Spleen (tissue), 11 donors: Measurements from ENCODE around the gene CHMP5. TPM values are rescaled to one million over a fixed set of nuclear protein-coding genes. Genes with fewer than 3 reads are reported as not detected.

Experiments
- DNase-seq: peaks from one replicate; pipeline ENCODE4 v3.0.0-alpha.2; 2020
- H3K27ac ChIP-seq, 8 donors: fragments of 200-600 bp; sonication (generic) in 7 of 8; 1 replicate in 4 of 8; 2 replicates in 4 of 8; pipeline versions ENCODE4 v1.5.0 to v1.8.0; 2016 to 2021; ENCODE audit warnings: inconsistent platforms in 4 of 8, mild to moderate bottlenecking in 4 of 8, moderate library complexity in 1 of 8
- H3K27me3 ChIP-seq, 7 donors: fragments of 200-600 bp; sonication (generic) in 6 of 7; replicated peaks in 1 of 7; 1 replicate in 4 of 7; 2 replicates in 3 of 7; pipeline versions ENCODE4 v1.5.0 to v1.8.0; 2016 to 2021; ENCODE audit warnings: inconsistent platforms in 3 of 7, mild to moderate bottlenecking in 1 of 7
- H3K36me3 ChIP-seq, 6 donors: fragments of 200-600 bp; sonication (generic) in 5 of 6; 1 replicate in 4 of 6; 2 replicates in 2 of 6; pipeline versions ENCODE4 v1.5.0 to v1.8.0; 2016 to 2021; ENCODE audit warnings: inconsistent platforms in 2 of 6
- H3K4me1 ChIP-seq, 6 donors: fragments of 200-600 bp; sonication (generic) in 5 of 6; 1 replicate in 3 of 6; 2 replicates in 3 of 6; pipeline versions ENCODE4 v1.5.0 to v1.8.0; 2016 to 2021; ENCODE audit warnings: inconsistent platforms in 3 of 6
- H3K4me3 ChIP-seq, 8 donors: fragments of 200-600 bp; sonication (generic) in 7 of 8; 1 replicate in 4 of 8; 2 replicates in 4 of 8; pipeline versions ENCODE4 v1.5.0 to v1.8.0; 2016 to 2021; ENCODE audit warnings: inconsistent platforms in 4 of 8, mild to moderate bottlenecking in 4 of 8, moderate library complexity in 2 of 8
- H3K9me3 ChIP-seq, 8 donors: fragments of 200-600 bp; sonication (generic) in 7 of 8; 1 replicate in 4 of 8; 2 replicates in 4 of 8; pipeline versions ENCODE4 v1.5.0 to v1.8.0; 2016 to 2021; ENCODE audit warnings: inconsistent platforms in 4 of 8
- POLR2A ChIP-seq, 3 donors: fragments of 450-650 bp; IDR thresholded peaks; one replicate each; pipeline ENCODE4 v1.5.1; 2017; ENCODE audit warnings: antibody characterized with exemption in 3 of 3, mild to moderate bottlenecking in 1 of 3
- POLR2AphosphoS5 ChIP-seq, 3 donors: sonication (generic); formaldehyde crosslinking; IDR thresholded peaks; one replicate each; pipeline ENCODE4 v1.5.1; 2017; ENCODE audit warnings: antibody characterized with exemption in 3 of 3
- WGBS, 5 donors: extraction: QIAGEN DNeasy Blood & Tissue Kit in 3 of 5; methylation state at CpG; one replicate each; pipeline versions ENCODE4 v1.1.5 to v1.1.7; 2013 to 2018; 5-methylcytosine and 5-hydroxymethylcytosine counted together
- intact Hi-C: fragments of 100-400 bp; cut with DNase I; formaldehyde crosslinking; loops from one replicate; pipeline ENCODE4 v1.15.0; 2023; ENCODE audit warnings: low total_unique reads
- polyA plus RNA-seq, 3 donors: library from polyadenylated mRNA; stranded (reverse); fragments of 200-250 nt; gene quantifications; one replicate each; pipeline ENCODE4 v1.2.1, GENCODE V29; 2013
- total RNA-seq, 7 donors: library from RNA; depleted of rRNA in 3 of 7; stranded (reverse); fragments of >200 nt in 3 of 7; fragmentation: NEBNext Ultra II Directional in 4 of 7; extraction: Animal tissue kit (Norgen Biotek cat#: 25700) in 4 of 7; gene quantifications; one replicate each; pipeline versions ENCODE4 v1.1.0 to v1.2.1, GENCODE V29; 2016 to 2021
- TF ChIP-seq, protein P1 (sequence below), 11 experiments: fragments of 200-600 bp in 7 of 11; fragments of 450-650 bp in 4 of 11; sonication (generic) in 4 of 11; IDR thresholded peaks in 8 of 11; conservative IDR thresholded peaks in 3 of 11; 1 replicate in 7 of 11; 2 replicates in 4 of 11; pipeline versions ENCODE4 v1.4.0 to v1.8.0; 2016 to 2021; ENCODE audit warnings: antibody characterized with exemption in 11 of 11, inconsistent platforms in 4 of 11, mild to moderate bottlenecking in 1 of 11
- donor health status: healthy with polysubstance abuse.
- donor health status: DM: no; HTN: no; CAD: no; lungs with moderate emphysema.
- donor health status: DM: no; HTN: no; CAD: no.
- donor health status: Bipolar disorder and iron deficiency.
- donor health status: healthy.
- donor health status: DM: no; HTN: no; CAD: no.
- donor health status: DM: yes; HTN: yes; CAD: no.

The CHMP5 gene
- total and polyA plus RNA-seq, 10 donors, result 43.6 to 75.9 (median 54.8) TPM

DNA sequence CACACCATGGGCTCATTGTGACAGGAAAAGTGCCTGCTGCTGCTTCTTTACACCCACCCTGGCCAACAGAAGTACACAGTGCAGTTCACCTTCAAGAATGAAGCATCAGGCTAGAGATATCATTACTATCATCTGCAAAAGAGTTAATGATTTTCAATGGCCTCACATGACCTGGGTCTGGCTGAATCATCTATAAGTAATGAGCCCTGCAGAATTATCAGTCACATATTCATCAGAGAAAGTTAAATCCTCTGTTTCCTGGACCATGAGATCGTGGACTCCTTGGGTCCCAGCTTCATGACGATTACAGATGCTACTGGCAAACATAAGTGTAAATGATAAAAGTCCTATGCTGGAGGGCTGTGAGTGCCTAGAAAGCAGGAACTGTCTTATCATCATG, 8.6 kb upstream of the CHMP5 start:
- Histone ChIP-seq H3K36me3 (peaks cover 14 to 100% (median 93%) of the 10 kb centered on the region in 6 donors), H3K27ac (no peak overlapping the region), H3K27me3 (no peaks in the 10 kb centered on the region), H3K4me3 (no peak overlapping the region), H3K9me3 (no peaks in the 10 kb centered on the region), H3K4me1 (peaks cover 0 to 7% (median 0%) of the 10 kb centered on the region in 6 donors)
- 74 to 96% (median 94%) methylated on average over 2 of the region's 2 CpGs for whole genome bisulfite sequencing, 5 donors
- no peak for DNase-seq
- TF ChIP-seq POLR2AphosphoS5 (IDR thresholded peaks at IDR 0.05) (no peak), POLR2A (IDR thresholded peaks at IDR 0.05) (no peak)
- TF ChIP-seq, protein P1, sequence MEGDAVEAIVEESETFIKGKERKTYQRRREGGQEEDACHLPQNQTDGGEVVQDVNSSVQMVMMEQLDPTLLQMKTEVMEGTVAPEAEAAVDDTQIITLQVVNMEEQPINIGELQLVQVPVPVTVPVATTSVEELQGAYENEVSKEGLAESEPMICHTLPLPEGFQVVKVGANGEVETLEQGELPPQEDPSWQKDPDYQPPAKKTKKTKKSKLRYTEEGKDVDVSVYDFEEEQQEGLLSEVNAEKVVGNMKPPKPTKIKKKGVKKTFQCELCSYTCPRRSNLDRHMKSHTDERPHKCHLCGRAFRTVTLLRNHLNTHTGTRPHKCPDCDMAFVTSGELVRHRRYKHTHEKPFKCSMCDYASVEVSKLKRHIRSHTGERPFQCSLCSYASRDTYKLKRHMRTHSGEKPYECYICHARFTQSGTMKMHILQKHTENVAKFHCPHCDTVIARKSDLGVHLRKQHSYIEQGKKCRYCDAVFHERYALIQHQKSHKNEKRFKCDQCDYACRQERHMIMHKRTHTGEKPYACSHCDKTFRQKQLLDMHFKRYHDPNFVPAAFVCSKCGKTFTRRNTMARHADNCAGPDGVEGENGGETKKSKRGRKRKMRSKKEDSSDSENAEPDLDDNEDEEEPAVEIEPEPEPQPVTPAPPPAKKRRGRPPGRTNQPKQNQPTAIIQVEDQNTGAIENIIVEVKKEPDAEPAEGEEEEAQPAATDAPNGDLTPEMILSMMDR (IDR thresholded peaks at IDR 0.05 in 8 of 11, conservative IDR thresholded peaks at IDR 0.05 in 3 of 11), result no peak
- intact Hi-C loops, result no loop called here

DNA sequence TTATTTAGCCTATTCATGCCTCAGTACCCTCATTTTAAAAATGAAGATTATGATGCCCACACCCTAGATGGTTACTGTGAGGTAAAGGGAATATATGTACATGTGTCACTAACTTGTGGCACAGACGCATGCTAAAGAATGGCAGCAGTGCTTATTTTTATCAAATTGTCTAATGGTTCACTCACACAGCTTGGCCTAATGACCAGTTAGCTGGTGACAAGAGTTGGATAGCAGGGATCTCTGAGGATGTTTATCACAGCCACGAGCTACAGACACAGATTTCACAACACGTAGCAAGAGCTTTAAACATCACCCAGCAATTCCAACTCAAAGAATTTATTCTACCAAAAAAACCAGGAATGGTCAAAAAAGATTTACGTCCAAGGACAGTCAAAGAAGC, 7.6 kb upstream of the CHMP5 start:
- Histone ChIP-seq H3K27ac (no peak overlapping the region), H3K4me1 (peaks cover 0 to 13% (median 3%) of the 10 kb centered on the region in 6 donors), H3K36me3 (peaks cover 14 to 100% (median 95%) of the 10 kb centered on the region in 6 donors), H3K4me3 (no peak overlapping the region), H3K9me3 (no peaks in the 10 kb centered on the region), H3K27me3 (no peaks in the 10 kb centered on the region)
- TF ChIP-seq POLR2AphosphoS5 (IDR thresholded peaks at IDR 0.05), result no peak
- TF ChIP-seq, protein P1 (IDR thresholded peaks at IDR 0.05 in 8 of 11, conservative IDR thresholded peaks at IDR 0.05 in 3 of 11), result no peak
- TF ChIP-seq POLR2A (IDR thresholded peaks at IDR 0.05), result no peak
- intact Hi-C loops, result no loop called here
- WGBS, 5 donors, result 87 to 99% (median 92%) methylated on average over 4 of the region's 4 CpGs
- no peak for DNase-seq

DNA sequence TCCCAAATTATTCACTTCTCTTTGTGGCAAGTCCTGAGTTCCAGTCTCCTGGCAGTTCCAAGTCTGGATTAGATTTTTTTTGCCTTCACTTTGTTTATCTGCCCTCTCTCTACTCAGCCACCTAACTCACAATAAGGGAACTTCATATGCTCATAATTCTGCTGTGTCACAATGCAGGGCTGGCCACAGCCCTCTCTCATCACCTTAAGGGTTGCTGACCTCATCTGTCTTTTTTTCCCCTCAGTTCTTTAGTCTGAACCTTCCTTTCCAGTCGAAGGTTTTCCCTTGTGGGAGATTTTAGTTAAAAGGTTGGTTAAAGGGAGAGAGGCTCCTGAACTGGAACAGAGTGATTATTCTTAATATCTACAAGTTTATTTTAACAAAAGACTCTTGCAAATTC, 4.5 kb upstream of the CHMP5 start:
- Histone ChIP-seq H3K4me3 (no peak overlapping the region), H3K4me1 (peaks cover 9 to 29% (median 20%) of the 10 kb centered on the region in 6 donors), H3K27ac (no peak overlapping the region), H3K27me3 (no peaks in the 10 kb centered on the region), H3K36me3 (peaks cover 14 to 73% (median 66%) of the 10 kb centered on the region in 6 donors), H3K9me3 (no peaks in the 10 kb centered on the region)
- DNase-seq, result no peak
- intact Hi-C loops, result no loop called here
- 67 to 87% (median 77%) methylated on average over 1 of the region's 1 CpG for WGBS, 5 donors
- TF ChIP-seq POLR2AphosphoS5 (IDR thresholded peaks at IDR 0.05) (no peak), POLR2A (IDR thresholded peaks at IDR 0.05) (no peak)
- TF ChIP-seq, protein P1 (IDR thresholded peaks at IDR 0.05 in 8 of 11, conservative IDR thresholded peaks at IDR 0.05 in 3 of 11), result no peak

DNA sequence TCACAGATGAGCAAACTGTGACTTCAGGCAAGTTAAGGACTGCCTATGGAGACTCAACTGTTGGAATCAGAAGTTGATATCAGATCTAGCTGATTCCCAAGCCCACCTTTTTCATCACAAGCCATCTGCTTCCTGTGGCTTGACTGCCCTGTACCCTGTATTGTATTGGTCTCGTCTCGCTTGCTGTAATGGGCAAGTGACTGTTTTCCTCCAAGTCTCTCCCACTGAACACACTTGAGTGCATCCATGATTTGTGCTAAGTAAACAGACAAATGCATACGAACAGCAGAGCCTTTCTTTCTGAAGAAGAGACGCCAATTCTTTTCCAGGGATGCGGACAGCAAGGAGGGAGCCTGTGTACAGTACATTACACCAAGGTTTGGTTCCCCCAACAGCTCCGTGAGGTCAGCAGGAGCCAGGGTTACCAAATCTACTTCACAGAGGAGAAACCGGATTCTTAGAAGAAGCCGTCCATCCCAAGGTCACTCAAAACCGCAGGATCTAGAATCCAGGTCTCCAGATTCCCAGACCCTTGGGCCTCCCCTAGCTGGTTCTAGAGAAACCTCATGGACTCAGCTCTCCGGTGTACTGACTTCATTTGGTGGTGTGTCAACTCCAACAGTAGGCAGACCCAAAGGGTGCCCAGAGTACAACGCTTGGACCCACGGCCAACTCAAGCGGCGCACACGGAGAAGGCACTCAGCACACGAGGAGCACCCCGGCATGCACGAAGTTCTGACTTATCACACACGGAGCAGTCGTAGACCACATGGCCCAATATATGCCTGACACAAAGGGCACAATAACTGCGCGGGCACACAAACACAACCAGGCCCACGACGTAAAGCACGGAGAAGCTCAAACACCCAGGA, 1.5 kb upstream of the CHMP5 start:
- peak overlapping the region; percentile 69 to 97 (median 88) for H3K4me3 ChIP-seq
- H3K4me1 ChIP-seq, result peaks cover 16 to 59% (median 44%) of the 10 kb centered on the region in 6 donors
- peaks cover 5 to 68% (median 48%) of the 10 kb centered on the region in 6 donors for H3K36me3 ChIP-seq
- WGBS, 5 donors, result 5 to 7% (median 6%) methylated on average over 18 to 25 of the region's 25 CpGs
- peak; percentile 78 for DNase-seq
- H3K27me3 ChIP-seq, result no peaks in the 10 kb centered on the region
- H3K9me3 ChIP-seq, result no peaks in the 10 kb centered on the region
- H3K27ac ChIP-seq, result peak overlapping the region; percentile 75 to 99 (median 96)
- intact Hi-C loops, result no loop called here
- TF ChIP-seq POLR2A (IDR thresholded peaks at IDR 0.05) (no peak), POLR2AphosphoS5 (IDR thresholded peaks at IDR 0.05) (no peak)
